Kidney (tissue), 14 donors: ENCODE results near the gene UQCC2. TPM values are rescaled to one million over a fixed set of nuclear protein-coding genes. Genes with fewer than 3 reads are reported as not detected.

Source experiments
- DNase-seq, 5 donors: peaks; one replicate each; pipeline ENCODE4 v3.0.0-alpha.2; 2013 to 2020
- FAIRE-seq: peaks from 2 replicates; lab custom pipeline; 2012; peaks lifted over from hg19 to GRCh38; lab: Jason Lieb, UNC
- H3K27ac ChIP-seq, 2 donors: one replicate each; pipeline ENCODE4 v1.7.0; 2013; ENCODE audit warnings: low read depth in 2 of 2, low read length in 2 of 2, inconsistent platforms in 1 of 2
- H3K27me3 ChIP-seq: one replicate; pipeline ENCODE4 v1.7.1; 2013; ENCODE audit warnings: low read length, inconsistent platforms; ENCODE audit not compliant: control insufficient read depth, insufficient read depth
- H3K36me3 ChIP-seq, 3 donors: one replicate each; pipeline versions ENCODE4 v1.7.0 to v1.7.1; 2013; ENCODE audit warnings: low read length in 3 of 3, control low read depth in 1 of 3, inconsistent platforms in 1 of 3; ENCODE audit not compliant: insufficient read depth in 3 of 3, control insufficient read depth in 2 of 3
- H3K4me1 ChIP-seq, 3 donors: one replicate each; pipeline versions ENCODE4 v1.7.0 to v1.7.1; 2013; ENCODE audit warnings: low read length in 3 of 3, inconsistent platforms in 1 of 3, low read depth in 1 of 3; ENCODE audit not compliant: control insufficient read depth in 2 of 3, insufficient read depth in 2 of 3
- H3K4me3 ChIP-seq, 3 donors: one replicate each; pipeline versions ENCODE4 v1.7.0 to v1.8.1; 2013; ENCODE audit warnings: low read length in 3 of 3, control low read depth in 1 of 3, inconsistent platforms in 1 of 3
- H3K9ac ChIP-seq, 3 donors: one replicate each; pipeline versions ENCODE4 v1.7.0 to v1.7.1; 2013; ENCODE audit warnings: low read length in 3 of 3, control low read depth in 1 of 3, inconsistent platforms in 1 of 3
- H3K9me3 ChIP-seq, 3 donors: one replicate each; pipeline versions ENCODE4 v1.7.0 to v1.7.1; 2013; ENCODE audit warnings: low read length in 3 of 3, control low read depth in 1 of 3, inconsistent platforms in 1 of 3; ENCODE audit not compliant: control insufficient read depth in 2 of 3, insufficient read depth in 1 of 3
- CTCF ChIP-seq: IDR thresholded peaks from 3 replicates; pipeline ENCODE4 v1.5.1; 2012; ENCODE audit warnings: mild to moderate bottlenecking, moderate library complexity, borderline replicate concordance; ENCODE audit not compliant: insufficient read depth; ENCODE audit errors: extremely low read depth
- intact Hi-C: fragments of 100-400 bp; cut with DNase I; formaldehyde crosslinking; loops from one replicate; pipeline ENCODE4 v1.11.1; 2022
- polyA plus RNA-seq: library from polyadenylated mRNA; stranded (reverse); fragments of 350-450 nt; fragmentation: Illumina TruSeq; extraction: RNeasy Lipid Tissue Mini Kit (QIAGEN cat#74804); gene quantifications from one replicate; pipeline ENCODE4 v1.2.3, GENCODE V29; 2014; ENCODE audit warnings: low read depth, low replicate concordance; ENCODE audit not compliant: insufficient read depth
- total RNA-seq: library from RNA; stranded (reverse); fragmentation: NEBNext Ultra II Directional; extraction: Animal tissue kit (Norgen Biotek cat#: 25700); gene quantifications from one replicate; pipeline ENCODE4 v1.2.1, GENCODE V29; 2021
- donor health status: control.
- donor health status: control.
- donor health status: control.
- donor health status: control.
- donor health status: control.
- donor health status: DM: yes; HTN: yes; CAD: no.
- donor health status: Normal renal cell carcinoma (clear cell type).

UQCC2 gene
- total and polyA plus RNA-seq, 2 donors from 2014 or later = 39.6 to 189 TPM

- Histone ChIP-seq H3K27me3 (no peaks in the 10 kb centered on the region), H3K4me1 (peaks cover 0 to 13% (median 2%) of the 10 kb centered on the region in 3 donors), H3K36me3 (no peaks in the 10 kb centered on the region), H3K4me3 (no peak overlapping the region), H3K9me3 (no peaks in the 10 kb centered on the region), H3K9ac (no peak overlapping the region), H3K27ac (no peak overlapping the region)
- DNase-seq (no peak), FAIRE-seq (no peak)
- TF ChIP-seq CTCF = no peak
- intact Hi-C loops = no loop called here
Measured at GRCh38 chr6:33720998-33721397, 9.5 kb upstream of the UQCC2 start.

- H3K4me1 ChIP-seq = peaks cover 0 to 14% (median 2%) of the 10 kb centered on the region in 3 donors
- H3K27ac ChIP-seq = no peak overlapping the region
- DNase-seq = no peak
Measured at GRCh38 chr6:33719326-33719987, 8.0 kb upstream of the UQCC2 start.

GRCh38 chr6:33718713-33719112, 7.2 kb upstream of the UQCC2 start:
- intact Hi-C loops = no loop called here
- no peak for FAIRE-seq
- Histone ChIP-seq H3K4me3 (no peak overlapping the region), H3K9me3 (no peaks in the 10 kb centered on the region), H3K27me3 (no peaks in the 10 kb centered on the region), H3K27ac (no peak overlapping the region), H3K9ac (no peak overlapping the region), H3K4me1 (peaks cover 0 to 14% (median 2%) of the 10 kb centered on the region in 3 donors), H3K36me3 (no peaks in the 10 kb centered on the region)
- no peak for TF ChIP-seq CTCF
- no peak for DNase-seq

More at GRCh38 chr6:33719326-33719987, 8.0 kb upstream of the UQCC2 start:
- no peak for FAIRE-seq
- Histone ChIP-seq H3K4me3 (no peak overlapping the region), H3K36me3 (no peaks in the 10 kb centered on the region), H3K27me3 (no peaks in the 10 kb centered on the region), H3K9me3 (no peaks in the 10 kb centered on the region), H3K9ac (no peak overlapping the region)
- TF ChIP-seq CTCF = no peak
- intact Hi-C loops = no loop called here
